Measurements from ENCODE around the gene LDLRAD4.

Gene LDLRAD4

GRCh38 chr18:13218997-13219396, 437 bp downstream of the LDLRAD4 start:
- Histone ChIP-seq H3K9ac (ENCODE audit: low read length) (no peak overlapping the region), H4K20me1 (ENCODE audit: low read depth, low read length) (no peaks in the 10 kb centered on the region), H3K9me3 (ENCODE audit: insufficient read depth, low read length) (no peaks in the 10 kb centered on the region), H3K27me3 (ENCODE audit: low read length) (no peaks in the 10 kb centered on the region), H2AFZ (ENCODE audit: low read depth, low read length, severe bottlenecking) (no peak overlapping the region), H3K4me3 (ENCODE audit: insufficient read depth, low read length, poor library complexity, severe bottlenecking) (no peak overlapping the region), H3K9me2 (replicated peaks; ENCODE audit: insufficient read depth, low read length) (no peaks in the 10 kb centered on the region), H3K36me3 (ENCODE audit: low read length) (no peaks in the 10 kb centered on the region), H3K79me2 (ENCODE audit: insufficient read depth, low read length) (no peaks in the 10 kb centered on the region), H3K4me2 (ENCODE audit: low read depth, low read length, poor library complexity, severe bottlenecking) (no peak overlapping the region), H3F3A (ENCODE audit: insufficient read depth) (no peaks in the 10 kb centered on the region), H3K27ac (ENCODE audit: low read depth, low read length) (no peak overlapping the region)
- TF ChIP-seq, protein P1, sequence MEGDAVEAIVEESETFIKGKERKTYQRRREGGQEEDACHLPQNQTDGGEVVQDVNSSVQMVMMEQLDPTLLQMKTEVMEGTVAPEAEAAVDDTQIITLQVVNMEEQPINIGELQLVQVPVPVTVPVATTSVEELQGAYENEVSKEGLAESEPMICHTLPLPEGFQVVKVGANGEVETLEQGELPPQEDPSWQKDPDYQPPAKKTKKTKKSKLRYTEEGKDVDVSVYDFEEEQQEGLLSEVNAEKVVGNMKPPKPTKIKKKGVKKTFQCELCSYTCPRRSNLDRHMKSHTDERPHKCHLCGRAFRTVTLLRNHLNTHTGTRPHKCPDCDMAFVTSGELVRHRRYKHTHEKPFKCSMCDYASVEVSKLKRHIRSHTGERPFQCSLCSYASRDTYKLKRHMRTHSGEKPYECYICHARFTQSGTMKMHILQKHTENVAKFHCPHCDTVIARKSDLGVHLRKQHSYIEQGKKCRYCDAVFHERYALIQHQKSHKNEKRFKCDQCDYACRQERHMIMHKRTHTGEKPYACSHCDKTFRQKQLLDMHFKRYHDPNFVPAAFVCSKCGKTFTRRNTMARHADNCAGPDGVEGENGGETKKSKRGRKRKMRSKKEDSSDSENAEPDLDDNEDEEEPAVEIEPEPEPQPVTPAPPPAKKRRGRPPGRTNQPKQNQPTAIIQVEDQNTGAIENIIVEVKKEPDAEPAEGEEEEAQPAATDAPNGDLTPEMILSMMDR (IDR thresholded peaks at IDR 0.05; ENCODE audit: insufficient read depth, low read length, poor library complexity, severe bottlenecking): no peak
- no peak for TF ChIP-seq EZH2phosphoT487 (conservative IDR thresholded peaks at IDR 0.05; ENCODE audit: low read length)

DNA sequence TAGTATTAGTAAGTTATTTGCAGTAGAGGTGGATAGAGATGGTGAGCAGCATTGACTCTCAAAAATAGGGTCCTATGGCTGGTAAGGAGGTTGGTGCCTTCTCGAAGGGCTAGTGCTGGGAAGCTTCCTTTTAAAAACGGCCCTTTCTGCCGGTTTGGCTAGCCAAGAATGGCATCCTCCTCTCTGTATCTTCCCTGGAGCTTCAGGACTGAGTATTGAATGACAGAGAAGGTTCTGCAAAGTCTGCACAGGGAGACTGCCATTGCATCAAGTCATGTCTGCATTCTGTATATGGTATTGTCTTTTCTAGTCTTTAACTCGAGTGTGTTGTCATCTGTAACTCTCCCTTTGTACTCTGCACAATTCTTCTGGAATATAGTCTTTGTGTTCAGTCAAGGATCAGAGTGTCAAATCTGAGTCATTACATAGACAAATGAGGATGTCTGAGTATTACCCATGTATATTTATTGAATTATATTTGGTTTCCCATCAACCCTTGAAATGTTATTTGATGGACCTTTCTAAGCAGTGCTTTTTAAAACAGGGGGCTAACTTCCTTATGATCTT, 1.1 kb downstream of the LDLRAD4 start:
- H3K9ac ChIP-seq (ENCODE audit: low read length): no peak overlapping the region
- H2AFZ ChIP-seq (ENCODE audit: low read depth, low read length, severe bottlenecking): no peak overlapping the region
- no peaks in the 10 kb centered on the region for H3K79me2 ChIP-seq (ENCODE audit: insufficient read depth, low read length)
- H3F3A ChIP-seq (ENCODE audit: insufficient read depth): no peaks in the 10 kb centered on the region
- TF ChIP-seq EZH2phosphoT487 (conservative IDR thresholded peaks at IDR 0.05; ENCODE audit: low read length): no peak
- TF ChIP-seq, protein P1 (IDR thresholded peaks at IDR 0.05; ENCODE audit: insufficient read depth, low read length, poor library complexity, severe bottlenecking): no peak
- H3K9me3 ChIP-seq (ENCODE audit: insufficient read depth, low read length): no peaks in the 10 kb centered on the region
- no peaks in the 10 kb centered on the region for H3K27me3 ChIP-seq (ENCODE audit: low read length)
- no peaks in the 10 kb centered on the region for H4K20me1 ChIP-seq (ENCODE audit: low read depth, low read length)
- no peak overlapping the region for H3K4me2 ChIP-seq (ENCODE audit: low read depth, low read length, poor library complexity, severe bottlenecking)
- no peak overlapping the region for H3K4me3 ChIP-seq (ENCODE audit: insufficient read depth, low read length, poor library complexity, severe bottlenecking)
- H3K27ac ChIP-seq (ENCODE audit: low read depth, low read length): no peak overlapping the region
- no peaks in the 10 kb centered on the region for H3K9me2 ChIP-seq (replicated peaks; ENCODE audit: insufficient read depth, low read length)
- no peaks in the 10 kb centered on the region for H3K36me3 ChIP-seq (ENCODE audit: low read length)

- Histone ChIP-seq H3K27me3 (ENCODE audit: low read length) (no peaks in the 10 kb centered on the region), H3K79me2 (ENCODE audit: insufficient read depth, low read length) (no peaks in the 10 kb centered on the region), H3K9me2 (replicated peaks; ENCODE audit: insufficient read depth, low read length) (no peaks in the 10 kb centered on the region), H3K36me3 (ENCODE audit: low read length) (no peaks in the 10 kb centered on the region), H3K4me2 (ENCODE audit: low read depth, low read length, poor library complexity, severe bottlenecking) (no peak overlapping the region), H3K27ac (ENCODE audit: low read depth, low read length) (no peak overlapping the region), H3K4me3 (ENCODE audit: insufficient read depth, low read length, poor library complexity, severe bottlenecking) (no peak overlapping the region), H3F3A (ENCODE audit: insufficient read depth) (no peaks in the 10 kb centered on the region), H3K9me3 (ENCODE audit: insufficient read depth, low read length) (no peaks in the 10 kb centered on the region), H4K20me1 (ENCODE audit: low read depth, low read length) (no peaks in the 10 kb centered on the region), H3K9ac (ENCODE audit: low read length) (no peak overlapping the region), H2AFZ (ENCODE audit: low read depth, low read length, severe bottlenecking) (no peak overlapping the region)
- TF ChIP-seq, protein P1 (IDR thresholded peaks at IDR 0.05; ENCODE audit: insufficient read depth, low read length, poor library complexity, severe bottlenecking): no peak
- no peak for TF ChIP-seq EZH2phosphoT487 (conservative IDR thresholded peaks at IDR 0.05; ENCODE audit: low read length)
These were observed 1.9 kb downstream of the LDLRAD4 start for GRCh38 chr18:13220361-13220991.

All from SU-DHL-6 (cell line).